K562 (cell line): ENCODE data around the gene SNTG2. TPM values are rescaled to one million over a fixed set of nuclear protein-coding genes. Genes with fewer than 3 reads are reported as not detected.

Experiments
- ATAC-seq: fragments of 200-7000 bp; cut with Tn5 transposase; 3 replicates; pipeline ENCODE4 v1.9.1; 2020; ENCODE audit warnings: moderate library complexity
- BruUV-seq: library from RNA; stranded (reverse); fragments of 400-500 nt; replicated peaks from 2 replicates; lab custom pipeline; 2021; lab: Mats Ljungman, UMichigan
- CTCF ChIA-PET: fragments of 300-600 bp; formaldehyde crosslinking; extraction: SDS; loops from one replicate; lab custom pipeline; 2021; ENCODE audit warnings: low intra/inter-chr PET ratio; lab: Yijun Ruan, JAX
- POLR2A ChIA-PET: fragments of 300-600, 350-650 bp; sonication (Branson Sonifier 250); formaldehyde crosslinking; extraction: SDS; loops from one replicate; lab custom pipeline; 2021; ENCODE audit warnings: antibody characterized with exemption, inconsistent platforms; lab: Yijun Ruan, JAX
- DNase-seq, 4 experiments: peaks; one replicate each; pipeline versions ENCODE4 v3.0.0 to v3.0.0-alpha.2; 2011 to 2018; ENCODE audit warnings: low spot score in 3 of 4, mixed read lengths in 3 of 4; ENCODE audit errors: extremely low read depth in 1 of 4
- FAIRE-seq: peaks from 2 replicates; lab custom pipeline; 2011; peaks lifted over from hg19 to GRCh38; lab: Jason Lieb, UNC
- H2AFZ ChIP-seq: 2 replicates; pipeline ENCODE4 v1.6.0; 2011; ENCODE audit warnings: low read depth, low read length, control low read depth, inconsistent platforms
- H3K27ac ChIP-seq: fragments of 200-600 bp; 3 replicates; pipeline ENCODE4 v1.8.0; 2011; ENCODE audit warnings: low read depth, mild to moderate bottlenecking, control low read depth, inconsistent platforms, low read length, moderate library complexity, mixed read lengths; ENCODE audit errors: extremely low read depth
- H3K27me3 ChIP-seq, 2 experiments: fragments of 300-600 bp in 1 of 2; 2 replicates in 1 of 2; 3 replicates in 1 of 2; pipeline versions ENCODE4 v1.6.0 to v1.8.0; 2011; ENCODE audit warnings: inconsistent platforms in 2 of 2, low read length in 2 of 2, mild to moderate bottlenecking in 1 of 2, mixed read lengths in 1 of 2, moderate library complexity in 1 of 2; ENCODE audit not compliant: control insufficient read depth in 2 of 2, insufficient read depth in 2 of 2
- H3K36me3 ChIP-seq: fragments of 300-600 bp; 3 replicates; pipeline ENCODE4 v1.8.0; 2011; ENCODE audit warnings: mild to moderate bottlenecking, low read length, inconsistent platforms; ENCODE audit not compliant: control insufficient read depth, insufficient read depth
- H3K4me1 ChIP-seq, 2 experiments: fragments of 200-600 bp in 1 of 2; replicated peaks in 1 of 2; 2 replicates in 1 of 2; 3 replicates in 1 of 2; pipeline versions ENCODE4 v1.5.1 to v1.8.0; 2011; ENCODE audit warnings: inconsistent platforms in 2 of 2, low read length in 2 of 2, mild to moderate bottlenecking in 1 of 2, mixed read lengths in 1 of 2, moderate library complexity in 1 of 2; ENCODE audit not compliant: control insufficient read depth in 2 of 2, insufficient read depth in 2 of 2
- H3K4me2 ChIP-seq: 2 replicates; pipeline ENCODE4 v1.6.1; 2011; ENCODE audit warnings: low read length, control low read depth, inconsistent platforms, mixed read lengths; ENCODE audit not compliant: insufficient read depth
- H3K4me3 ChIP-seq: fragments of 200-600 bp; sonication (generic), shearing (Covaris generic); 2 replicates; pipeline ENCODE4 v1.5.1; 2016; ENCODE audit warnings: control low read depth, inconsistent platforms
- H3K79me2 ChIP-seq: fragments of 200-600 bp; 3 replicates; pipeline ENCODE4 v1.8.0; 2011; ENCODE audit warnings: low read length, inconsistent platforms; ENCODE audit not compliant: control insufficient read depth, insufficient read depth
- H3K9ac ChIP-seq, 2 experiments: 2 replicates each; pipeline versions ENCODE4 v1.6.0 to v1.6.1; 2011; ENCODE audit warnings: low read depth in 2 of 2, low read length in 2 of 2, control low read depth in 1 of 2, inconsistent platforms in 1 of 2, mild to moderate bottlenecking in 1 of 2, mixed read lengths in 1 of 2; ENCODE audit not compliant: insufficient read depth in 1 of 2
- H3K9me1 ChIP-seq: one replicate; pipeline ENCODE4 v1.6.0; 2011; ENCODE audit warnings: inconsistent platforms, mild to moderate bottlenecking, low read length, moderate library complexity; ENCODE audit not compliant: control insufficient read depth, insufficient read depth
- H3K9me3 ChIP-seq: replicated peaks from 2 replicates; pipeline ENCODE4 v1.5.1; 2011; ENCODE audit warnings: low read depth, low read length, inconsistent platforms; ENCODE audit not compliant: control insufficient read depth, insufficient read depth
- H4K20me1 ChIP-seq: replicated peaks from 2 replicates; pipeline ENCODE4 v1.6.1; 2011; ENCODE audit warnings: low read length, inconsistent platforms, mixed read lengths; ENCODE audit not compliant: control insufficient read depth, insufficient read depth
- CEBPZ ChIP-seq: fragments of 150-350 bp; IDR thresholded peaks from 2 replicates; pipeline ENCODE4 v1.6.1; 2014; ENCODE audit warnings: low read depth, mild to moderate bottlenecking, low read length, borderline replicate concordance
- DACH1 ChIP-seq: fragments of 450-650 bp; IDR thresholded peaks from 2 replicates; pipeline ENCODE4 v1.6.1; 2018; ENCODE audit not compliant: partially characterized antibody
- DIDO1 ChIP-seq: fragments of 450-650 bp; IDR thresholded peaks from 2 replicates; pipeline ENCODE4 v1.6.1; 2016; ENCODE audit warnings: low read depth, missing biosample characterization, missing genetic modification characterization
- E2F4 ChIP-seq: sonication (generic); formaldehyde crosslinking; IDR thresholded peaks from 2 replicates; pipeline ENCODE4 v1.8.0; 2022; ENCODE audit warnings: mild to moderate bottlenecking, low read depth, missing genetic modification reagents
- FOSL1 ChIP-seq: fragments of 200-800 bp; sonication (Bioruptor generic); conservative IDR thresholded peaks from 2 replicates; pipeline ENCODE4 v1.6.1; 2016; ENCODE audit warnings: missing genetic modification characterization, missing compliant biosample characterization
- GTF2F1 ChIP-seq: IDR thresholded peaks from 2 replicates; pipeline ENCODE4 v1.6.1; 2011; ENCODE audit warnings: low read depth, low read length, improper control_type of control experiment
- HDAC2 ChIP-seq: fragments of 450-650 bp; IDR thresholded peaks from 2 replicates; pipeline ENCODE4 v1.6.1; 2016; ENCODE audit warnings: mild to moderate bottlenecking
- NRF1 ChIP-seq, 2 experiments: fragments of 450-650 bp; IDR thresholded peaks in 1 of 2; conservative IDR thresholded peaks in 1 of 2; 2 replicates each; pipeline ENCODE4 v1.6.1; 2014; ENCODE audit warnings: mild to moderate bottlenecking in 2 of 2
- RFX5 ChIP-seq: IDR thresholded peaks from 2 replicates; pipeline ENCODE4 v1.6.1; 2011; ENCODE audit warnings: low read depth, mild to moderate bottlenecking, improper control_type of control experiment, low read length
- SIN3B ChIP-seq: fragments of 450-650 bp; IDR thresholded peaks from 2 replicates; pipeline ENCODE4 v1.6.1; 2017; ENCODE audit warnings: low read depth, mild to moderate bottlenecking, moderate library complexity
- SRSF3 ChIP-seq: fragments of 200-400 bp; formaldehyde crosslinking; IDR thresholded peaks from 2 replicates; pipeline ENCODE4 v1.6.1; 2016; ENCODE audit warnings: mild to moderate bottlenecking, low read length, moderate library complexity; ENCODE audit not compliant: insufficient read depth
- XRCC5 ChIP-seq: fragments of 200-400 bp; formaldehyde crosslinking; IDR thresholded peaks from 2 replicates; pipeline ENCODE4 v1.6.1; 2017; ENCODE audit warnings: low read depth, mild to moderate bottlenecking, low read length
- WGBS: fragments of 100-300 bp; shearing (Covaris generic); methylation state at CpG from one replicate; pipeline ENCODE4 v1.1.6; 2016; ENCODE audit warnings: low coverage, mixed read lengths; ENCODE audit not compliant: insufficient coverage; ENCODE audit errors: missing lambda C conversion rate; 5-methylcytosine and 5-hydroxymethylcytosine counted together
- in situ Hi-C: fragments of 300-500 bp; cut with MboI; formaldehyde crosslinking; loops from 4 replicates; pipeline ENCODE4 v1.15.0; 2018; ENCODE audit warnings: inconsistent platforms, mixed read lengths
- intact Hi-C: fragments of 100-400 bp; cut with micrococcal nuclease; formaldehyde crosslinking; loops from 2 replicates; pipeline ENCODE4 v1.14.2; 2022
- polyA plus RNA-seq, 8 experiments: library from polyadenylated mRNA; depleted of rRNA in 4 of 8; stranded (reverse) in 5 of 8; unstranded in 3 of 8; fragments of >200 nt; fragmentation: Nextera tagmentation in 2 of 8; fragmentation: Illumina TruSeq in 1 of 8; extraction: Ambion mirVana in 2 of 8; extraction: Trizol in 1 of 8; gene quantifications; 2 replicates each; pipeline versions ENCODE4 v1.2.1 to v1.2.3, GENCODE V29; 2011 to 2014; ENCODE audit warnings: inconsistent platforms in 1 of 8, missing spikeins in 1 of 8
- total RNA-seq, 7 experiments: library from RNA; depleted of rRNA in 6 of 7; stranded (reverse); fragments of >200 nt in 6 of 7; fragmentation: Illumina TruSeq in 2 of 7; extraction: Trizol in 2 of 7; gene quantifications; 2 replicates each; pipeline versions ENCODE4 v1.2.1 to v1.2.3, GENCODE V29; 2011 to 2021; ENCODE audit warnings: low replicate concordance in 1 of 7
- TF ChIP-seq, protein P1 (sequence below): fragments of 250-450 bp; sonication (Bioruptor Pico); IDR thresholded peaks from 2 replicates; pipeline ENCODE4 v1.6.1; 2021; ENCODE audit warnings: mild to moderate bottlenecking

Gene SNTG2
- total and polyA plus RNA-seq, 9 of the 15 experiments (the other 6 are each of a cell fraction or from before 2014, with no cell fraction given) = not detected

GRCh38 chr2:1209761-1210160 is 259.1 kb downstream of the SNTG2 start:
- H3K9me3 ChIP-seq = no peaks in the 10 kb centered on the region
- no peak overlapping the region for H3K4me3 ChIP-seq
- intact Hi-C loops = no loop called here
- H3K79me2 ChIP-seq = no peaks in the 10 kb centered on the region
- no peak for ATAC-seq
- no TSS peak for BruUV-seq
- POLR2A ChIA-PET = no interaction called here
- CTCF ChIA-PET = no interaction called here
- no peak for FAIRE-seq
- 2% methylated on average over 3 of the region's 3 CpGs for WGBS
- peaks cover 0 to 8% of the 10 kb centered on the region in 2 experiments; a peak in 2 of 5 replicates for H3K27me3 ChIP-seq
- in situ Hi-C loops = no loop called here
- H3K9me1 ChIP-seq = no peaks in the 10 kb centered on the region
- no peak overlapping the region for H3K27ac ChIP-seq
- no peak overlapping the region for H3K4me2 ChIP-seq
- no peaks in the 10 kb centered on the region for H3K4me1 ChIP-seq
- DNase-seq = no peak
- H3K36me3 ChIP-seq = no peaks in the 10 kb centered on the region
- H4K20me1 ChIP-seq = no peaks in the 10 kb centered on the region
- H3K9ac ChIP-seq = no peak overlapping the region
- no peak overlapping the region for H2AFZ ChIP-seq
- TF ChIP-seq, protein P1, sequence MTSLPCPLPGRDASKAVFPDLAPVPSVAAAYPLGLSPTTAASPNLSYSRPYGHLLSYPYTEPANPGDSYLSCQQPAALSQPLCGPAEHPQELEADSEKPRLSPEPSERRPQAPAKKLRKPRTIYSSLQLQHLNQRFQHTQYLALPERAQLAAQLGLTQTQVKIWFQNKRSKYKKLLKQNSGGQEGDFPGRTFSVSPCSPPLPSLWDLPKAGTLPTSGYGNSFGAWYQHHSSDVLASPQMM (CRISPR knock-in tag) = no peak
- no peak for TF ChIP-seq HDAC2
- no peak for TF ChIP-seq NRF1 (conservative IDR thresholded peaks at IDR 0.05 in 1 of 2, IDR thresholded peaks at IDR 0.05 in 1 of 2)
- TF ChIP-seq RFX5 = no peak
- TF ChIP-seq CEBPZ = no peak
- TF ChIP-seq SRSF3 = no peak
- no peak for TF ChIP-seq GTF2F1
- TF ChIP-seq FOSL1 (tag) = no peak
- no peak for TF ChIP-seq SIN3B
- TF ChIP-seq E2F4 (CRISPR knock-in tag) = no peak
- TF ChIP-seq DIDO1 (tag) = no peak
- no peak for TF ChIP-seq DACH1
- TF ChIP-seq XRCC5 = no peak
